SIG-M5 treated with dmso at 0.1 percent for 504 hours (cell line): Measurements from ENCODE around the gene SH2D3C.
A peak's percentile ranks its signal among the peaks of the same experiment; 100 is the strongest.

Experiments used
- DNase-seq: peaks from one replicate; lab custom pipeline; 2025; ENCODE audit not compliant: unreplicated experiment; lab: John Stamatoyannopoulos, UW

SH2D3C gene

GRCh38 chr9:127742435-127743088 lies 35.9 kb downstream of the SH2D3C start:
- no peak for DNase-seq

- no peak for DNase-seq
These were observed 36.5 kb downstream of the SH2D3C start for GRCh38 chr9:127741831-127742434.

- DNase-seq: no peak
These were observed 38.7 kb downstream of the SH2D3C start for GRCh38 chr9:127739614-127740330.

- DNase-seq: no peak
These were observed 39.8 kb downstream of the SH2D3C start for GRCh38 chr9:127738666-127739065.

- no peak for DNase-seq
These were observed 42.8 kb downstream of the SH2D3C start for GRCh38 chr9:127735530-127736185.

GRCh38 chr9:127734747-127735529 lies 43.5 kb downstream of the SH2D3C start, which contains the start of gene TOR2A:
TSS of gene TOR2A (minus strand) at chr9:127735294. CDS start at chr9:127735270, 24 bp downstream.
- DNase-seq: peak; percentile 95

GRCh38 chr9:127734247-127734746 lies 44.2 kb downstream of the SH2D3C start:
- DNase-seq: no peak

GRCh38 chr9:127733614-127734013 lies 44.9 kb downstream of the SH2D3C start:
- DNase-seq: peak; percentile 41

- DNase-seq: no peak
These were observed 46.0 kb downstream of the SH2D3C start for GRCh38 chr9:127732444-127732843.

GRCh38 chr9:127731938-127732337 lies 46.5 kb downstream of the SH2D3C start:
- DNase-seq: no peak

GRCh38 chr9:127730799-127731410 lies 47.6 kb downstream of the SH2D3C start:
- DNase-seq: no peak

- DNase-seq: no peak
These were observed 48.2 kb downstream of the SH2D3C start for GRCh38 chr9:127730262-127730661.

GRCh38 chr9:127729522-127730256 lies 48.8 kb downstream of the SH2D3C start:
- no peak for DNase-seq

GRCh38 chr9:127728808-127729207 lies 49.7 kb downstream of the SH2D3C start:
- no peak for DNase-seq

- no peak for DNase-seq
These were observed 51.6 kb downstream of the SH2D3C start for GRCh38 chr9:127726871-127727270.

GRCh38 chr9:127724012-127724411 lies 54.5 kb downstream of the SH2D3C start:
- no peak for DNase-seq

- no peak for DNase-seq
These were observed 55.0 kb downstream of the SH2D3C start for GRCh38 chr9:127723444-127723843.

GRCh38 chr9:127723013-127723412 lies 55.5 kb downstream of the SH2D3C start:
- no peak for DNase-seq

GRCh38 chr9:127722055-127722745 lies 56.3 kb downstream of the SH2D3C start:
- DNase-seq: no peak
